T-helper 17 cell (primary cell): ENCODE data around the gene HPGDS. TPM values are rescaled to one million over a fixed set of nuclear protein-coding genes. Genes with fewer than 3 reads are reported as not detected.
"Not testable (repeated sequence)": the region's sequence is repeated elsewhere in the genome, so short reads cannot be mapped to it uniquely, and the experiment has no call there.

Experiments used
- ATAC-seq: fragments of 150-1000 bp; cut with Tn5 transposase; 2 replicates; pipeline ENCODE4 v1.10.0; 2021; ENCODE audit warnings: mild to moderate bottlenecking, moderate library complexity
- DNase-seq, 3 donors: peaks; one replicate each; pipeline versions ENCODE4 v3.0.0 to v3.0.0-alpha.2; 2020 to 2021
- H3K9me3 ChIP-seq: one replicate; pipeline ENCODE4 v1.7.0; 2013; ENCODE audit warnings: low read length, mild to moderate bottlenecking; ENCODE audit not compliant: control insufficient read depth, poor library complexity, severe bottlenecking
- H3K27ac Mint-ChIP-seq: one replicate; pipeline ENCODE4 v1.8.0; 2022; ENCODE audit warnings: mild to moderate bottlenecking, moderate library complexity, mixed read lengths
- H3K27me3 Mint-ChIP-seq: one replicate; pipeline ENCODE4 v1.8.0; 2022; ENCODE audit warnings: mixed read lengths
- H3K36me3 Mint-ChIP-seq: one replicate; pipeline ENCODE4 v1.8.0; 2022; ENCODE audit warnings: low read depth, mixed read lengths
- H3K4me1 Mint-ChIP-seq: one replicate; pipeline ENCODE4 v1.8.0; 2022; ENCODE audit warnings: mild to moderate bottlenecking, mixed read lengths
- H3K4me3 Mint-ChIP-seq: one replicate; pipeline ENCODE4 v1.8.0; 2022; ENCODE audit warnings: mild to moderate bottlenecking, moderate library complexity, mixed read lengths
- total RNA-seq, 4 donors: library from RNA in 2 of 4; stranded (reverse) in 2 of 4; gene quantifications; one replicate each; pipeline ENCODE4 v1.2.3 and lab custom pipeline; 2022 to 2026

HPGDS gene
- total RNA-seq (under 1 TPM in 1 of 2 donors, not detected in 1; 0.37 TPM), total RNA-seq (lab: John Stamatoyannopoulos, UW) (0 to 0.12 reads per million in 2 donors)

- no peak within 1 kb of the TSS for H3K4me3 Mint-ChIP-seq
- H3K27me3 Mint-ChIP-seq, result no peaks in the 10 kb centered on the region
- H3K9me3 ChIP-seq, result no peaks in the 10 kb centered on the region
- DNase-seq (no peak), ATAC-seq (no peak)
- no peaks in the 10 kb centered on the region for H3K36me3 Mint-ChIP-seq
- H3K4me1 Mint-ChIP-seq, result peaks cover 17% of the 10 kb centered on the region
- no peak within 1 kb of the TSS for H3K27ac Mint-ChIP-seq
Observed at GRCh38 chr4:94342694-94343093, at the start of gene HPGDS. HPGDS (minus strand) TSS chr4:94342836; CDS start chr4:94334629, 8,207 bp downstream.

- no peak for DNase-seq
- no peak for ATAC-seq
Observed at GRCh38 chr4:94390804-94391410, 48.3 kb upstream of the HPGDS start.

DNA sequence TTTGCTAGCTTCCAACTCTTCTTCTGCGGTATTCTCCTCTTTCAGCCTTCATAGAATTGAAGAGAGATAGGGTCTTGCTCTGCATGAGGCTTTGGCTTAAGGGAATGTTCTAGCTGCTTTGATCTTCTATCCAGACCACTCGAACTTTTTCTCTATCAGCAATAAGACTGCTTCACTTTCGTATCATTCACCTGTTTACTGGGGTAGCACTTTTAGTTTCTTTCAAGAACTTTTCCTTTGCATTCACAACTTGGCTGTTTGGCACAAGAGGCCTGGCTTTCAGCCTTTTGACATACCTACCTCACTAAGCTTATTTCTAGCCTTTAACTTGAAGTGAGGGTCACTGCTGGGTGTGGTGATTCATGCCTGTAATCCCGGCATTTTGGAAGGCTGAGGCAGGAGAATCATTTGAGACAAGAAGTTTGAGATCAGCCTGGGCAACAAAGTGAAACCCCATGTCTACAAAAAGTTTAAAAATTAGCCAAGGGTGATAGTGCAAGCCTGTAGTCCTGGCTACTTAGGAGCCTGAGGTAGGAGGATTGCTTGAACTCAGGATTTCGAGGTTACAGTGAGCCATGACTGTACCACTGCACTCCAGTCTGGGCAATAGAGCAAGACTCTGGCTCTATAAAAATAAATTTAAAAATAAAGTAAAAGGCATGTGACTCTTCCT is 47.1 kb upstream of the HPGDS start:
- H3K27me3 Mint-ChIP-seq, result peaks cover 28% of the 10 kb centered on the region
- no peak overlapping the region for H3K4me3 Mint-ChIP-seq
- H3K4me1 Mint-ChIP-seq, result no peaks in the 10 kb centered on the region
- no peak for DNase-seq
- no peak for ATAC-seq
- H3K36me3 Mint-ChIP-seq, result peaks cover 5% of the 10 kb centered on the region
- H3K27ac Mint-ChIP-seq, result no peak overlapping the region
- no peaks in the 10 kb centered on the region for H3K9me3 ChIP-seq

More at GRCh38 chr4:94390804-94391410, 48.3 kb upstream of the HPGDS start:
- H3K27me3 Mint-ChIP-seq, result peaks cover 28% of the 10 kb centered on the region
- H3K9me3 ChIP-seq, result no peaks in the 10 kb centered on the region
- H3K4me1 Mint-ChIP-seq, result no peaks in the 10 kb centered on the region
- H3K27ac Mint-ChIP-seq, result no peak overlapping the region
- no peak overlapping the region for H3K4me3 Mint-ChIP-seq
- H3K36me3 Mint-ChIP-seq, result peaks cover 5% of the 10 kb centered on the region

DNA sequence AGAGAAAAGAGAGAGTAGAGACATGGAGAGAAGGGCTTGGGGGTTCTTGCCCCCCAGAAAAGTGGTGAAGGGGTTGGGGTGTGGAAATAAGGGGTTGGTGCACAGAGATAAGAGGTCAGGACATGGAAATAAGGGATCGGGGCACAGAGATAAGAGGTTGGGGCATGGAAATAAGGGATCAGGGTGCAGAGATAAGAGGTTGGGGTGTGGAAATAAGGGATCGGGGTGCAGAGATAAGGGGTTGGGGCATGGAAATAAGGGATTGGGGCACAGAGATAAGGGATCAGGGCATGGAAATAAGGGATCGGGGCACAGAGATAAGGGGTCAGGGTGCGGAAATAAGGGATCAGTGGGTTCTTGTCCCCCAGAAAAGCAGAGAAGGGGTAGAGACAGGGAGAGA is 45.3 kb upstream of the HPGDS start:
- not testable (repeated sequence) for H3K4me3 Mint-ChIP-seq, DNase-seq, ATAC-seq, H3K36me3 Mint-ChIP-seq, H3K27ac Mint-ChIP-seq, H3K4me1 Mint-ChIP-seq, H3K9me3 ChIP-seq
- H3K27me3 Mint-ChIP-seq, result peaks cover 28% of the 10 kb centered on the region

DNA sequence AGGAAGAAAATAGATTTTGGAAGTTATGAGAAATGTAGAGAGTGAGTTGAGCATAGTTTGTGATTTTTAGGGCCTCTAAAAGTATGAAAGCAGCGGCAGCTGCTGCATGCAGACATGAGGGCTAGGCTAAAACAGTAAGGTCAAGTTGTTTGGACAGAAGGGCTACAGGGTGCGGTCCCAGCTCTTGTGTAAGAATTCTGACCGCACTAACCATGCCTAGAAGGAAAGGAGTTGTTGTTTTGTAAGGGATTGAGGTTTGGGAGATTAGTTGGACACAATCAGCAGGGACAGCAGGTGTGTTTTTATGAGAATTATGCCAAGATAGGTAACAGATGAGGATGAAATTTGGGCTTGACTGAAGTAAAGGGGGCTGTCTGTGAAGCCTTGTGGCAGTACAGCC is 42.8 kb upstream of the HPGDS start:
- H3K36me3 Mint-ChIP-seq, H3K4me1 Mint-ChIP-seq: not testable (repeated sequence)

GRCh38 chr4:94382891-94383290 is 40.3 kb upstream of the HPGDS start:
- H3K27ac Mint-ChIP-seq, H3K4me1 Mint-ChIP-seq, H3K4me3 Mint-ChIP-seq, DNase-seq, H3K9me3 ChIP-seq, H3K36me3 Mint-ChIP-seq, ATAC-seq: not testable (repeated sequence)
- H3K27me3 Mint-ChIP-seq, result peaks cover 27% of the 10 kb centered on the region

More for the DNA sequence above, 42.8 kb upstream of the HPGDS start:
- DNase-seq, H3K9me3 ChIP-seq, H3K27ac Mint-ChIP-seq, H3K4me3 Mint-ChIP-seq, ATAC-seq: not testable (repeated sequence)
- H3K27me3 Mint-ChIP-seq, result peaks cover 29% of the 10 kb centered on the region

DNA sequence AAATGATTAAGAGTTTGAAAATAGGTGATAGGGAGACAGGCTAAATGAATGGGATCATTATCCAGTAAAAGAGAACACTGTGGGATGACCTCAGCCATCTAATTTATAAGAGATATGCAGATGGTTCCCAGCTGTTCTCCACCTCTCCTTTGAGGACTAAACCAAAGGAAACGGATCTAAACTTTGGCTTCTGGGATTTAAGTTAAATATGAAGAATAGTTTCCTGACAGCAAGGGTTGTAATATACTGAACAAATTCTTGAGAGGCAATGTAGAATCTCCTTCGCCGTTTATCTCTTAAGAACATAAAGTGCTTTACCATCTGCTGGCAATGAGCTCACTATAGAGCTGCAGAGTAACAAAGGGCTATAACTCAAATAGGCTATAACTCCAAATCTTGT is 35.4 kb upstream of the HPGDS start:
- Mint-ChIP-seq H3K4me1 (peaks cover 3% of the 10 kb centered on the region), H3K4me3 (no peak overlapping the region), H3K36me3 (no peaks in the 10 kb centered on the region), H3K27me3 (peaks cover 29% of the 10 kb centered on the region), H3K27ac (no peak overlapping the region)
- H3K9me3 ChIP-seq, result no peaks in the 10 kb centered on the region
- DNase-seq (no peak), ATAC-seq (no peak)

DNA sequence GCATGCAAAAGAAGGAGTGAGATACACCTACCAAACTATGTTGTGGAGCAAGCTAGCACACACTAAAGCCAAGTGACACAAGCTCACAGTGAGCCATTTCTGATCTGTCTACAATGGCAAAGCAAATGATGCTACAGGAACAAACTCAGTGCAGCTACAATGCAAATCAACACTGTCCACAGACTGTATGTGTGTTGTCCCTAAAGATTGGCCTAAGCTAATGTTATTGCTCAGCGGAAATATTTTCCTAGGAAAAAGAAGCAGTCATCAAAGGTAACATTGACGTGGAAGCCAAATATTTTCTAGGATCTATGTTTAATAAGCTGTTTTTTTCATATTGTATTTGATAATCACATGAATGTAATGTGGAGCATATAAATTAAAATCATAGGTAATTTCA is 34.7 kb upstream of the HPGDS start:
- H3K9me3 ChIP-seq, result no peaks in the 10 kb centered on the region
- Mint-ChIP-seq H3K4me3 (no peak overlapping the region), H3K27ac (no peak overlapping the region), H3K27me3 (peaks cover 29% of the 10 kb centered on the region), H3K36me3 (no peaks in the 10 kb centered on the region), H3K4me1 (peaks cover 3% of the 10 kb centered on the region)
- DNase-seq (no peak), ATAC-seq (no peak)

DNA sequence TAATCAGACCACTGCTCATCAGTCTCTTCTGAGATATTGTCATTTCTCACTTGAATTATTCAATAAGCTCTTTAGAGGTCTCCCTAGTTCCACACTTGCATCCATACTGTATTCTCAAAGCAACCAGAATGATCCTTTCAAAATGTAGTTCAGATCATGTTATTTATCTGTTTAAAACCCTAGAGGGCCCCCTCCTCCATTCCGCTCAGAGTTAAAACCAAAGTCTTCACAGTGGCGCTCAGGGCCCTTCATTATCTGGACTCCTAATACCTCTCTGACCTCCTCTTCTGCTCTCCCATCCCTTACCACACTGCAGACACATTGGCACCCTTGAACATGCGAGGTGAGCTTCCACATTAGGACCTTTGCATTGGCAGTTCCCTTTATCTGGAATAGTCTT is 32.7 kb upstream of the HPGDS start:
- Mint-ChIP-seq H3K27ac (no peak overlapping the region), H3K4me1 (no peaks in the 10 kb centered on the region), H3K4me3 (no peak overlapping the region), H3K27me3 (peaks cover 28% of the 10 kb centered on the region), H3K36me3 (no peaks in the 10 kb centered on the region)
- DNase-seq, result no peak
- no peak for ATAC-seq
- H3K9me3 ChIP-seq, result no peaks in the 10 kb centered on the region

DNA sequence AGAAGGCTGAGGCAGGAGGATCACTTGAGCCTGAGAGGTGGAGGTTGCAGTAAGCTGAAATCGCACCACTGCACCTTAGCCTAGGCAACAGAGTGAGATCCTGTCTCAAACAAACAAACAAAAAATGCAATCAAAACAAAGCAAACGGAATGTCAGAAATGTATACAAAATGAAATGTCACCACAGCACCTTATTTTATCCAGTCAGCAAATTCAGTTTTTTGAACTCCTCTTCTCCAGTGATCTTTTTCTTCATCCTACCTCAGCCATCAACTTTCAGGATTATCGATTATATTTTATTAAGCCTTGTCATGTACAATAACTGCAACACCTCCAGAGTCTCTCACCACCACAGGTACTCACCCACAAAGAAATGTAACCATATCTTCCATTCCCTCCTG is 31.1 kb upstream of the HPGDS start:
- Mint-ChIP-seq H3K27ac (no peak overlapping the region), H3K27me3 (peaks cover 33% of the 10 kb centered on the region), H3K4me3 (no peak overlapping the region), H3K36me3 (no peaks in the 10 kb centered on the region), H3K4me1 (no peaks in the 10 kb centered on the region)
- ATAC-seq, result no peak
- DNase-seq, result no peak
- no peaks in the 10 kb centered on the region for H3K9me3 ChIP-seq

DNA sequence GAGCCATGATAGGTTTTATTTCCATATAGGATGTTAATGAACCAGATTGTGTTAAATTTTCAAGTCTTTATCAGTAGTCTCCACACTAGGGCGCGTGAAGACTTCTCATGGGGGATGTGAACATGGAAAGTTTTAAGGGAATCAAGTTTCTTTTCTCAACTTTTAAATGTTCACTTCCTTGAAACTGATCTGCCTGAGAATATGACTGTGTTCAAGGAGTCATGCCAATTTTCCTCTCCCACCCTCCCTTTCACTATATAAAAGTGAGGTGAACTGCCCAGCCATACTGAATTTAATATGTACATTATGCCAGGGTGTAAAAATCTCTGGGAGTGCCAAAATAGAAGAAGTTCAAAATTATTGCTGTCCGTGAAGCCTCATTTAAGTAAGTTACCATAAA is 30.4 kb upstream of the HPGDS start:
- no peak for ATAC-seq
- Mint-ChIP-seq H3K36me3 (no peaks in the 10 kb centered on the region), H3K4me3 (no peak overlapping the region), H3K27ac (no peak overlapping the region), H3K4me1 (no peaks in the 10 kb centered on the region), H3K27me3 (peaks cover 35% of the 10 kb centered on the region)
- H3K9me3 ChIP-seq, result no peaks in the 10 kb centered on the region
- DNase-seq, result no peak

- H3K27ac Mint-ChIP-seq, result no peak overlapping the region
- no peak overlapping the region for H3K4me3 Mint-ChIP-seq
- ATAC-seq (no peak), DNase-seq (no peak)
- no peaks in the 10 kb centered on the region for H3K9me3 ChIP-seq
- no peaks in the 10 kb centered on the region for H3K36me3 Mint-ChIP-seq
- H3K4me1 Mint-ChIP-seq, result no peaks in the 10 kb centered on the region
- H3K27me3 Mint-ChIP-seq, result peaks cover 35% of the 10 kb centered on the region
Observed at GRCh38 chr4:94372228-94372978, 29.8 kb upstream of the HPGDS start.

GRCh38 chr4:94371290-94371689 is 28.7 kb upstream of the HPGDS start:
- ATAC-seq, result no peak

More at GRCh38 chr4:94371290-94371689, 28.7 kb upstream of the HPGDS start:
- H3K4me1 Mint-ChIP-seq, result no peaks in the 10 kb centered on the region
- no peak overlapping the region for H3K27ac Mint-ChIP-seq
- H3K4me3 Mint-ChIP-seq, result no peak overlapping the region
- DNase-seq, result no peak
- no peaks in the 10 kb centered on the region for H3K36me3 Mint-ChIP-seq
- peaks cover 29% of the 10 kb centered on the region for H3K27me3 Mint-ChIP-seq
- H3K9me3 ChIP-seq, result no peaks in the 10 kb centered on the region
